H1 (cell line): ENCODE data around the gene NRXN3. TPM values are rescaled to one million over a fixed set of nuclear protein-coding genes. Genes with fewer than 3 reads are reported as not detected.

Source experiments
- CTCF ChIA-PET: fragments of 300-600 bp; sonication (Branson Sonifier 250); formaldehyde crosslinking; loops from one replicate; lab custom pipeline; 2021; ENCODE audit not compliant: partially characterized antibody; lab: Charles Lee
- POLR2A ChIA-PET: fragments of 300-600 bp; sonication (Branson Sonifier 250); formaldehyde crosslinking; loops from one replicate; lab custom pipeline; 2021; ENCODE audit warnings: inconsistent platforms; ENCODE audit not compliant: partially characterized antibody; lab: Charles Lee
- DNase-seq, 2 experiments: peaks; one replicate each; pipeline versions ENCODE4 v3.0.0 to v3.0.0-alpha.2; 2010 to 2022; ENCODE audit warnings: low spot score in 2 of 2, low read depth in 1 of 2, mixed read lengths in 1 of 2
- FAIRE-seq: peaks from 2 replicates; lab custom pipeline; 2011; peaks lifted over from hg19 to GRCh38; lab: Jason Lieb, UNC
- H2AFZ ChIP-seq: 2 replicates; pipeline ENCODE4 v1.8.1; 2012; ENCODE audit warnings: low read length, inconsistent platforms
- H2AK5ac ChIP-seq: 2 replicates; pipeline ENCODE4 v1.6.1; 2013; ENCODE audit warnings: low read depth, low read length
- H2BK120ac ChIP-seq: replicated peaks from 2 replicates; pipeline ENCODE3; 2013; ENCODE audit warnings: low read depth, low read length, inconsistent platforms
- H2BK12ac ChIP-seq: 2 replicates; pipeline ENCODE4 v1.6.1; 2013; ENCODE audit warnings: low read depth, low read length
- H2BK15ac ChIP-seq: 2 replicates; pipeline ENCODE4 v1.6.1; 2013; ENCODE audit warnings: low read length
- H2BK20ac ChIP-seq: 2 replicates; pipeline ENCODE4 v1.6.1; 2013; ENCODE audit warnings: low read length
- H2BK5ac ChIP-seq: 2 replicates; pipeline ENCODE4 v1.6.1; 2013; ENCODE audit warnings: low read depth, low read length
- H3K14ac ChIP-seq: 2 replicates; pipeline ENCODE4 v1.6.1; 2013; ENCODE audit warnings: inconsistent platforms; ENCODE audit not compliant: insufficient read length
- H3K18ac ChIP-seq: 2 replicates; pipeline ENCODE4 v1.6.1; 2013; ENCODE audit warnings: low read length; ENCODE audit errors: extremely low read depth
- H3K23ac ChIP-seq: 2 replicates; pipeline ENCODE4 v1.6.1; 2013; ENCODE audit warnings: inconsistent platforms; ENCODE audit not compliant: insufficient read length
- H3K23me2 ChIP-seq: 2 replicates; pipeline ENCODE4 v1.6.1; 2013; ENCODE audit warnings: low read depth, low read length
- H3K27ac ChIP-seq: 2 replicates; pipeline ENCODE4 v1.6.1; 2011; ENCODE audit warnings: low read depth, low read length, inconsistent platforms
- H3K27me3 ChIP-seq, 4 experiments: replicated peaks in 1 of 4; 1 replicate in 1 of 4; 2 replicates in 3 of 4; pipeline versions ENCODE4 v1.6.1 to v1.8.1; 2011 to 2013; ENCODE audit warnings: low read length in 3 of 4, mild to moderate bottlenecking in 3 of 4, inconsistent platforms in 2 of 4, mixed read lengths in 2 of 4, moderate library complexity in 1 of 4; ENCODE audit not compliant: control insufficient read depth in 3 of 4, insufficient read depth in 3 of 4; ENCODE audit errors: extremely low read depth in 1 of 4
- H3K36me3 ChIP-seq, 4 experiments: 2 replicates each; pipeline versions ENCODE4 v1.6.1 to v1.8.1; 2011 to 2013; ENCODE audit warnings: mild to moderate bottlenecking in 4 of 4, low read length in 3 of 4, moderate library complexity in 2 of 4, control low read depth in 1 of 4, inconsistent platforms in 1 of 4; ENCODE audit not compliant: insufficient read depth in 4 of 4, control insufficient read depth in 2 of 4
- H3K4ac ChIP-seq: replicated peaks from 2 replicates; pipeline ENCODE3; 2013; ENCODE audit warnings: low read length, low read depth, mixed read lengths, inconsistent platforms; ENCODE audit not compliant: insufficient read length
- H3K4me1 ChIP-seq, 4 experiments: replicated peaks in 1 of 4; 1 replicate in 1 of 4; 2 replicates in 3 of 4; pipeline versions ENCODE4 v1.6.1 to v1.8.1; 2011 to 2013; ENCODE audit warnings: low read length in 3 of 4, inconsistent platforms in 2 of 4, mixed read lengths in 1 of 4; ENCODE audit not compliant: insufficient read depth in 4 of 4, control insufficient read depth in 3 of 4
- H3K4me2 ChIP-seq, 2 experiments: 2 replicates each; pipeline versions ENCODE4 v1.6.1 to v1.8.1; 2011 to 2013; ENCODE audit warnings: low read depth in 2 of 2, low read length in 2 of 2, control low read depth in 1 of 2, inconsistent platforms in 1 of 2, mild to moderate bottlenecking in 1 of 2; ENCODE audit not compliant: insufficient read depth in 1 of 2
- H3K4me3 ChIP-seq, 4 experiments: fragments of 200-600, 300-600 bp in 1 of 4; sonication (generic), shearing (Covaris generic), sonication (Bioruptor Twin) in 1 of 4; 2 replicates each; pipeline versions ENCODE4 v1.5.1 to v1.8.1; 2011 to 2016; ENCODE audit warnings: low read length in 4 of 4, low read depth in 3 of 4, control low read depth in 2 of 4, inconsistent platforms in 2 of 4, mild to moderate bottlenecking in 2 of 4, mixed read lengths in 1 of 4, moderate library complexity in 1 of 4; ENCODE audit not compliant: insufficient read depth in 2 of 4; ENCODE audit errors: extremely low read depth in 1 of 4
- H3K56ac ChIP-seq: replicated peaks from 2 replicates; pipeline ENCODE3; 2013; ENCODE audit warnings: low read depth, mild to moderate bottlenecking, mixed read lengths, low read length, inconsistent platforms; ENCODE audit not compliant: insufficient read length
- H3K79me1 ChIP-seq: 2 replicates; pipeline ENCODE4 v1.6.1; 2013; ENCODE audit warnings: low read depth, low read length, control low read depth
- H3K79me2 ChIP-seq, 2 experiments: 2 replicates each; pipeline versions ENCODE4 v1.6.1 to v1.8.1; 2012 to 2013; ENCODE audit warnings: low read length in 2 of 2, mild to moderate bottlenecking in 2 of 2, inconsistent platforms in 1 of 2; ENCODE audit not compliant: insufficient read depth in 2 of 2, control insufficient read depth in 1 of 2
- H3K9ac ChIP-seq, 4 experiments: replicated peaks in 1 of 4; 1 replicate in 1 of 4; 2 replicates in 3 of 4; pipeline versions ENCODE4 v1.6.1 to v1.8.1; 2011 to 2013; ENCODE audit warnings: low read depth in 3 of 4, low read length in 3 of 4, control low read depth in 2 of 4, mild to moderate bottlenecking in 2 of 4, moderate library complexity in 2 of 4, inconsistent platforms in 1 of 4; ENCODE audit errors: extremely low read depth in 1 of 4
- H3K9me3 ChIP-seq, 2 experiments: 2 replicates each; pipeline versions ENCODE4 v1.6.1 to v1.8.1; 2012 to 2013; ENCODE audit warnings: mild to moderate bottlenecking in 2 of 2, moderate library complexity in 2 of 2, control low read depth in 1 of 2, inconsistent platforms in 1 of 2, low read depth in 1 of 2, low read length in 1 of 2, mixed read lengths in 1 of 2; ENCODE audit not compliant: insufficient read depth in 2 of 2
- H4K20me1 ChIP-seq, 2 experiments: replicated peaks in 1 of 2; 2 replicates each; pipeline versions ENCODE3 to v1.8.1; 2011 to 2013; ENCODE audit warnings: inconsistent platforms in 2 of 2, low read length in 2 of 2, mild to moderate bottlenecking in 1 of 2; ENCODE audit not compliant: insufficient read depth in 2 of 2, control insufficient read depth in 1 of 2
- H4K5ac ChIP-seq: 2 replicates; pipeline ENCODE4 v1.6.1; 2013; ENCODE audit warnings: low read length, low read depth, mixed read lengths, inconsistent platforms; ENCODE audit not compliant: insufficient read length
- H4K8ac ChIP-seq: 2 replicates; pipeline ENCODE4 v1.8.0; 2013; ENCODE audit warnings: mild to moderate bottlenecking, moderate library complexity, low read length, inconsistent platforms; ENCODE audit not compliant: insufficient read depth; ENCODE audit errors: extremely low read depth
- H4K91ac ChIP-seq: replicated peaks from 2 replicates; pipeline ENCODE3; 2013; ENCODE audit warnings: low read length, mixed read lengths, inconsistent platforms; ENCODE audit not compliant: insufficient read length
- BRCA1 ChIP-seq: IDR thresholded peaks from 2 replicates; pipeline ENCODE4 v1.6.1; 2012; ENCODE audit warnings: low read depth, low read length, improper control_type of control experiment
- EP300 ChIP-seq, 2 experiments: IDR thresholded peaks; 1 replicate in 1 of 2; 2 replicates in 1 of 2; pipeline ENCODE4 v1.6.1; 2011 to 2012; ENCODE audit warnings: low read depth in 2 of 2, low read length in 2 of 2, mild to moderate bottlenecking in 2 of 2, borderline replicate concordance in 1 of 2, inconsistent platforms in 1 of 2, moderate library complexity in 1 of 2
- HDAC2 ChIP-seq, 2 experiments: fragments of 300-600 bp in 1 of 2; sonication (generic) in 1 of 2; IDR thresholded peaks; 2 replicates each; pipeline ENCODE4 v1.6.1; 2011 to 2012; ENCODE audit warnings: low read depth in 2 of 2, low read length in 2 of 2, mild to moderate bottlenecking in 2 of 2, moderate library complexity in 2 of 2, borderline replicate concordance in 1 of 2, inconsistent platforms in 1 of 2
- KDM4A ChIP-seq: IDR thresholded peaks from one replicate; pipeline ENCODE4 v1.7.1; 2012; ENCODE audit warnings: low read depth, mild to moderate bottlenecking, moderate library complexity, low read length, inconsistent platforms; ENCODE audit not compliant: severe bottlenecking
- PHF8 ChIP-seq: fragments of 200-600 bp; sonication (generic); conservative IDR thresholded peaks from 2 replicates; pipeline ENCODE4 v1.7.1; 2012; ENCODE audit warnings: low read depth, mild to moderate bottlenecking, inconsistent platforms, low read length, moderate library complexity
- RFX5 ChIP-seq: IDR thresholded peaks from 2 replicates; pipeline ENCODE4 v1.6.1; 2011; ENCODE audit warnings: low read depth, low read length, improper control_type of control experiment, borderline replicate concordance
- RNF2 ChIP-seq: fragments of 200-900, 300-1000 bp; sonication (generic); IDR thresholded peaks from 2 replicates; pipeline ENCODE4 v1.7.1; 2016; ENCODE audit warnings: borderline replicate concordance, low read depth, mild to moderate bottlenecking, antibody characterized with exemption, low read length; ENCODE audit not compliant: poor library complexity, severe bottlenecking; ENCODE audit errors: missing control alignments
- TEAD4 ChIP-seq: IDR thresholded peaks from 2 replicates; pipeline ENCODE4 v1.6.1; 2012; ENCODE audit warnings: low read depth, low read length, inconsistent platforms, mixed read lengths
- WGBS, 2 experiments: shearing (Covaris generic) in 1 of 2; methylation state at CpG; one replicate each; pipeline versions ENCODE4 v1.1.6 to v1.1.7; 2013 to 2015; ENCODE audit warnings: low lambda C conversion rate in 2 of 2, mixed read lengths in 2 of 2, inconsistent platforms in 1 of 2, low coverage in 1 of 2, missing lambda C conversion rate in 1 of 2; ENCODE audit not compliant: insufficient replicate concordance in 2 of 2, insufficient coverage in 1 of 2, insufficient read length in 1 of 2; ENCODE audit errors: extremely low coverage in 1 of 2, missing lambda C conversion rate in 1 of 2; 5-methylcytosine and 5-hydroxymethylcytosine counted together
- polyA plus RNA-seq, 7 experiments: library from polyadenylated mRNA; depleted of rRNA in 3 of 7; stranded (reverse) in 5 of 7; unstranded in 2 of 7; fragments of >200 nt in 5 of 7; fragments of 200-250 nt in 2 of 7; gene quantifications; 1 replicate in 5 of 7; 2 replicates in 1 of 7; 4 replicates in 1 of 7; pipeline versions ENCODE4 v1.2.1 to v1.2.3, GENCODE V29; 2011 to 2013; ENCODE audit warnings: missing spikeins in 2 of 7, mixed read lengths in 2 of 7
- total RNA-seq: library from RNA; stranded (reverse); fragmentation: NEBNext Ultra II Directional; extraction: Animal tissue kit (Norgen Biotek cat#: 25700); gene quantifications from 2 replicates; pipeline ENCODE4 v1.2.1, GENCODE V29; 2021

Gene NRXN3
- total and polyA plus RNA-seq, 2 of the 8 experiments (the other 6 are each of a cell fraction or from before 2014, with no cell fraction given) = 2.6 to 4.1 TPM

- no peak overlapping the region for H4K5ac ChIP-seq
- H3K9me3 ChIP-seq = no peaks in the 10 kb centered on the region
- H2BK5ac ChIP-seq = no peak overlapping the region
- no peak overlapping the region for H2AK5ac ChIP-seq
- CTCF ChIA-PET = interaction anchor here (0.9 to 2.1 kb wide), 6 partner anchors 11 to 67 kb away, joined by 3 to 6 read pairs (median 4); no protein-coding TSS in a partner anchor
- no peak overlapping the region for H3K9ac ChIP-seq
- no peak overlapping the region for H2BK12ac ChIP-seq
- no peaks in the 10 kb centered on the region for H3K79me1 ChIP-seq
- H3K56ac ChIP-seq = no peak overlapping the region
- H2BK20ac ChIP-seq = no peak overlapping the region
- H4K91ac ChIP-seq = no peak overlapping the region
- no peak overlapping the region for H3K27ac ChIP-seq
- no peaks in the 10 kb centered on the region for H3K27me3 ChIP-seq
- H4K8ac ChIP-seq = no peak overlapping the region
- H3K23me2 ChIP-seq = no peaks in the 10 kb centered on the region
- no peak overlapping the region for H2AFZ ChIP-seq
- H2BK120ac ChIP-seq = no peak overlapping the region
- no peak overlapping the region for H3K4ac ChIP-seq
- H3K4me3 ChIP-seq = no peak overlapping the region
- no peaks in the 10 kb centered on the region for H4K20me1 ChIP-seq
- WGBS, 2 experiments = 100% methylated on average over 2 of the region's 2 CpGs; no CpG with 5 or more reads in 1 of the 2 experiments
- no peak overlapping the region for H3K23ac ChIP-seq
- POLR2A ChIA-PET = interaction anchor here (0.8 kb wide), 1 partner anchor 915 kb away, joined by 3 read pairs; no protein-coding TSS in a partner anchor
- H3K36me3 ChIP-seq = no peaks in the 10 kb centered on the region
- H3K4me1 ChIP-seq = peaks cover 0 to 4% (median 1%) of the 10 kb centered on the region in 4 experiments; a peak in 3 of 7 replicates
- FAIRE-seq (no peak), DNase-seq (no peak)
- no peak overlapping the region for H2BK15ac ChIP-seq
- no peak overlapping the region for H3K4me2 ChIP-seq
- no peak overlapping the region for H3K18ac ChIP-seq
- no peak overlapping the region for H3K14ac ChIP-seq
- no peaks in the 10 kb centered on the region for H3K79me2 ChIP-seq
- no peak for TF ChIP-seq TEAD4
- no peak for TF ChIP-seq RFX5
- no peak for TF ChIP-seq KDM4A
- no peak for TF ChIP-seq HDAC2 (IDR thresholded peaks at IDR 0.05; ENCODE audit: borderline replicate concordance in 1 of 2, low read depth in 2 of 2, low read length in 2 of 2)
- TF ChIP-seq RNF2 = no peak
- TF ChIP-seq BRCA1 = no peak
- no peak for TF ChIP-seq PHF8
- no peak for TF ChIP-seq EP300 (IDR thresholded peaks at IDR 0.05; ENCODE audit: borderline replicate concordance in 1 of 2, low read depth in 2 of 2, low read length in 2 of 2)
Measured at GRCh38 chr14:79564371-79564770, 1394.2 kb downstream of the NRXN3 start.
